ENCODE results near the gene BLTP3A. TPM values are rescaled to one million over a fixed set of nuclear protein-coding genes. Genes with fewer than 3 reads are reported as not detected.

The BLTP3A gene
- total and polyA plus RNA-seq, 10 of the 15 experiments (the other 5 are each of a cell fraction or from before 2014, with no cell fraction given) = 2.7 to 16.7 (median 9.9) TPM

DNA sequence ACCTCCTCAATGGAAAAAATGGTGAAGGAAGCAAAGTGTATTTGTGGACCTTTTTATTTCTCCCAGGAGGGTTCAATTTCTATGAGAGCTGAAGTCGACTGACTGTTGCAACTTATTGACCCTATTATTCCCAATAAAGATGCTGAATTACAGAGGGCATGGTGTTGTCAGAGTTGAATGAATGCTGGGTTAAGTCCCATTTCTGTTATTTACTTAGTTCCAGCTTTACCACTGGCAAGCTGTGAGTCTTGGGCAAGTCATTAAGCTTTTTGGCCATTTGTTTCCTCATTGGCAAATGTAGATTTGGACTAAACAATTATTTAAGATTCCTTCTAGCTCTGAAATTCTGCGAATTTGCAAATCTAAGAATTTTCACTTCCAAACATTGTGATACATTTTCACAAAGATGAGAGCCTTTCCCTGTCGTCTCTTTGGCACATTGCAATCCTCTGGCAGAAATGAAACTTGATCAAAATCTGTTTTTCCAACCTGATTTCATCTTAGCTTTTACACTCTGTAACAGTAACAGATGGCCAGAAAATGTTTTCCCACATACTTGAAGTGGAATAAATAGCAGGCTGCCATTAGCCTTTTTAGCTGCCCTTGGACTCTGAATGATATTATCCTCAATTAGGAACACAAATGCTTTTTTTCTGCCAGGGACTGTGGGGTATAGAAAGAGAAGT lies 21.3 kb downstream of the BLTP3A start:
- in situ Hi-C loops (cut with MboI) (no loop called here), intact Hi-C loops (cut with micrococcal nuclease; ENCODE audit: unreplicated experiment) (loop anchor here (5.0 kb wide), 1 partner anchor 116 kb away; the partner anchor contains the start of gene ILRUN)
- Histone ChIP-seq H4K20me1 (ENCODE audit: control insufficient read depth, insufficient read depth) (no peaks in the 10 kb centered on the region), H2AFZ (ENCODE audit: control insufficient read depth, low read depth, low read length) (no peak overlapping the region), H3K4me2 (ENCODE audit: control insufficient read depth, insufficient read depth) (no peak overlapping the region), H3K4me3 (no peak overlapping the region), H3K9ac (ENCODE audit: control insufficient read depth, insufficient read depth, low read length) (no peak overlapping the region), H3K36me3 (ENCODE audit: control insufficient read depth in 2 of 2, insufficient read depth in 2 of 2, low read length in 1 of 2) (no peaks in the 10 kb centered on the region), H3K9me3 (replicated peaks; ENCODE audit: control insufficient read depth, insufficient read depth, low read length) (no peaks in the 10 kb centered on the region), H3K27ac (ENCODE audit: control insufficient read depth, insufficient read depth) (no peak overlapping the region; the same call in 1 of the 2 replicates), H3K79me2 (ENCODE audit: control insufficient read depth, insufficient read depth, low read length) (peaks cover 51% of the 10 kb centered on the region), H3K4me1 (ENCODE audit: control insufficient read depth, insufficient read depth, low read length) (peaks cover 27% of the 10 kb centered on the region), H3K27me3 (replicated peaks in 1 of 2; ENCODE audit: control insufficient read depth in 2 of 2, insufficient read depth in 2 of 2, low read length in 1 of 2) (no peaks in the 10 kb centered on the region)
- no peak for DNase-seq (ENCODE audit: low read depth, low spot score)
- WGBS (ENCODE audit: insufficient coverage, insufficient replicate concordance, low lambda C conversion rate, missing lambda C conversion rate) = 74% methylated on average over 3 of the region's 3 CpGs
- ChIA-PET SMC1A (ENCODE audit: uncharacterized antibody, unreplicated experiment) (interaction anchor here (0.8 to 1.1 kb wide), 3 partner anchors 9 to 184 kb away, joined by 3 to 4 read pairs (median 3); no protein-coding TSS in a partner anchor), RAD21 (ENCODE audit: unreplicated experiment) (no interaction called here), CTCF (interaction anchor here (1.6 to 2.4 kb wide), 3 partner anchors 12 to 326 kb away, joined by 4 to 7 read pairs (median 6); partner anchors contain the start of gene BLTP3A), POLR2A (no interaction called here)
- no peak for FAIRE-seq
- BruUV-seq (replicated peaks) = no TSS peak
- TF ChIP-seq FOS (IDR thresholded peaks at IDR 0.05; ENCODE audit: borderline replicate concordance, extremely low read depth, insufficient read length) (no peak), EED (IDR thresholded peaks at IDR 0.05; ENCODE audit: low read depth) (no peak), SREBF1 (IDR thresholded peaks at IDR 0.05; ENCODE audit: low read length) (no peak), TARDBP (IDR thresholded peaks at IDR 0.05; ENCODE audit: borderline replicate concordance) (no peak), NFXL1 (IDR thresholded peaks at IDR 0.05; ENCODE audit: borderline replicate concordance) (no peak), ZNF687 (IDR thresholded peaks at IDR 0.05) (no peak), PML (IDR thresholded peaks at IDR 0.05; ENCODE audit: low read length) (no peak), RB1 (IDR thresholded peaks at IDR 0.05; ENCODE audit: borderline replicate concordance) (no peak)
- TF ChIP-seq, protein P1, sequence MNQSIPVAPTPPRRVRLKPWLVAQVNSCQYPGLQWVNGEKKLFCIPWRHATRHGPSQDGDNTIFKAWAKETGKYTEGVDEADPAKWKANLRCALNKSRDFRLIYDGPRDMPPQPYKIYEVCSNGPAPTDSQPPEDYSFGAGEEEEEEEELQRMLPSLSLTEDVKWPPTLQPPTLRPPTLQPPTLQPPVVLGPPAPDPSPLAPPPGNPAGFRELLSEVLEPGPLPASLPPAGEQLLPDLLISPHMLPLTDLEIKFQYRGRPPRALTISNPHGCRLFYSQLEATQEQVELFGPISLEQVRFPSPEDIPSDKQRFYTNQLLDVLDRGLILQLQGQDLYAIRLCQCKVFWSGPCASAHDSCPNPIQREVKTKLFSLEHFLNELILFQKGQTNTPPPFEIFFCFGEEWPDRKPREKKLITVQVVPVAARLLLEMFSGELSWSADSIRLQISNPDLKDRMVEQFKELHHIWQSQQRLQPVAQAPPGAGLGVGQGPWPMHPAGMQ (IDR thresholded peaks at IDR 0.05; ENCODE audit: borderline replicate concordance) = no peak
- no peak for ATAC-seq

Data from GM12878 (cell line).